Neural cell (in vitro differentiated cells): Measurements from ENCODE around the gene PECR.

Experiments used
- CTCF ChIP-seq: fragments of 450-650 bp; IDR thresholded peaks from 2 replicates; pipeline ENCODE4 v1.5.1; 2014; ENCODE audit warnings: antibody characterized with exemption, mild to moderate bottlenecking, moderate library complexity; ENCODE audit not compliant: poor library complexity, severe bottlenecking
- EP300 ChIP-seq: fragments of 450-650 bp; conservative IDR thresholded peaks from 2 replicates; pipeline ENCODE4 v1.6.1; 2014; ENCODE audit warnings: antibody characterized with exemption, mild to moderate bottlenecking, moderate library complexity; ENCODE audit not compliant: poor library complexity, severe bottlenecking
- MXI1 ChIP-seq: fragments of 450-650 bp; conservative IDR thresholded peaks from 2 replicates; pipeline ENCODE4 v1.6.1; 2014; ENCODE audit warnings: antibody characterized with exemption, mild to moderate bottlenecking; ENCODE audit not compliant: poor library complexity, severe bottlenecking

GRCh38 chr2:216074794-216075193 lies 6.8 kb downstream of the PECR start:
- TF ChIP-seq EP300 (no peak), CTCF (no peak), MXI1 (no peak)
